Measurements from ENCODE around the gene LRCOL1.

LRCOL1 gene

DNA sequence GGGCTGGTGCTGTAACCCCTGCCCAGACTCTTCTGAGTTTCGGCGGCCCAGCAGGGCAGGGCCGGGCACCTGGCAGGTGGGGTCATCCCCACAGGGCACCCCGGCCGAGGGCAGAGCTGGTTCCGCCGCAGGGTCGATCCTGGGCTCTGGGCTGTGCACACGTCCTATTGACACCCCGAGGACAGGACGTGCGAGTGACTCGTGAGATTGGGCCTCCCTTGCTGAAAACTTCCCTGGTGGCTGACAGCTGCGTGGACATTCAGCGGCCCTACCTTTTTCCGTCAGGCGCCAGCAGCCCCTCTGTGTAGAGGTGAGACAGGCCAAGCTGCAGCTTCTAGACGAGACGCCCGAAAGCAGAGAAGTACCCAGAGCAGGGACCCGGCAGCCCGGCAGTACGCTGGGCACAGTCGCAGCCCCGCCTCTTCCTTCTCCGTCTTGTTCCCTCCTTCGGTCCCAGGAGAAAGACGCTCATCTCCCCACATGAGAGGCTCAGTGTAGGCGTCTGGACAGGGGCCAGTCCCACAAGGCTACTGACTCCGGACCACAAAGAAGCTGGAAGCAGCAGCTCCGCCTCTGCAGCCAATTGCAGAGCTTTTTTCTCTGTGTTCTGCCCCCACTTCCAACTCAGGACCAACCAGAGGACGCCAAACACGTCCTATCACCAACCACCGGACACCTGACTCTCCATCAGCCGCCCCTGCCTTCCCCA lies at the start of gene LRCOL1:
Gene LRCOL1, minus strand, starts transcription at position 532 of the 709 bp plus-strand sequence. CDS start 4,331 bp downstream, outside the sequence.
- no peak for DNase-seq

DNA sequence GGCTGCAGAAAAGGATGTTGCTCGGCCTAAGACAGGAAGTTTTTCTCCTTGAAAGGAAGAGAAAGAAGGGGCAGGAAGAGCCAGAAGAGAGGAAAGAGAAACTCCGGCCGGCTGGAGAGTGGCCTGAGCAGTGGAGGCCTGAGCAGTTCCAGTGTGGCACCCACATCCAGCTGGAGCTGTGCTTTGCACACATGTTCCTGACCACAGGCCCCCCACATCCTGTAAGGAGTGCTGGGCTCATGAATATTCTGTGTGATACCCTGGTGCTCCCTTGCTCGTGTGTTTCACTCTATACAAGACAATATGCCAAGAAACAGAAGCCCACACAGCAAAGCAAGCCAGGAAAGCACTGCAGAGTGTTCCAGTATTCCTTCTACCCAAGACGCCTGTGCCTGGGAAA lies 49.7 kb upstream of the LRCOL1 start:
- no peak for DNase-seq

- DNase-seq, result no peak
Observed at GRCh38 chr12:132659146-132659545, 48.8 kb upstream of the LRCOL1 start.

GRCh38 chr12:132658149-132658894 lies 47.9 kb upstream of the LRCOL1 start:
- DNase-seq, result no peak

DNA sequence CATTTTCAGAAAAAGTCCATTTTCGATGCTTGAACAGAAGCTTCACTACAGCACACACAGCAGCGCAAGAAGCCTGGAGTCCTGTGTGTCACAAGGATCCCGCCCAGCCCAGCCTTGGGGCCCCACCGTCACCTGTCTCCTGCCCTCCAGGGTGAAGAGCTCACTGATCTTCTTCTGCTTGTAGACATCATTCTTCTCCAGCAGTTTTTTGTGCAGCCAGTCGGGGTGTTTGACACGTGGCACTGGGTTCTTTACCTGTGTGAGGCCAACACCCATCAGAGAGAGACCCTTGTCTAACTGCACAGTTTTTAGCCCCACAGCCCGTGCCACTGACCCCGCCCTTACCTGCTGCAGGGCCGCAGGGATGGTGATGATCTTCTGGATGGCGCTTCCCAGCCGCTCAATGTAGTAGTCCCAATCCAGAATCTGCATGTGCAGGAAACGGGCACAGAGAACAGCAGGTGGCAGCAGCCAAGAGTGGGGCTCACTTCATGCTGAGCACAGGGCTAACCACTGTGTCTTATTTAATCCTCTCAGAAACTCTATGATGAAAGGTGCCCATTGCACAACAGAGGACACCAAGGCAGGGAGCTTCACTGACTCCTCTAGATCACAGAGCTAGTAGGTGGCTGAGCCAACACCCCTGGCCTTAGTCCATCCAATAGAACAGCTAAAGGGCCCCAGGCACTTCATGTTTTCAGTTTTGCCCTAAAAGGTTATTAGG lies 46.8 kb upstream of the LRCOL1 start:
- no peak for DNase-seq

DNA sequence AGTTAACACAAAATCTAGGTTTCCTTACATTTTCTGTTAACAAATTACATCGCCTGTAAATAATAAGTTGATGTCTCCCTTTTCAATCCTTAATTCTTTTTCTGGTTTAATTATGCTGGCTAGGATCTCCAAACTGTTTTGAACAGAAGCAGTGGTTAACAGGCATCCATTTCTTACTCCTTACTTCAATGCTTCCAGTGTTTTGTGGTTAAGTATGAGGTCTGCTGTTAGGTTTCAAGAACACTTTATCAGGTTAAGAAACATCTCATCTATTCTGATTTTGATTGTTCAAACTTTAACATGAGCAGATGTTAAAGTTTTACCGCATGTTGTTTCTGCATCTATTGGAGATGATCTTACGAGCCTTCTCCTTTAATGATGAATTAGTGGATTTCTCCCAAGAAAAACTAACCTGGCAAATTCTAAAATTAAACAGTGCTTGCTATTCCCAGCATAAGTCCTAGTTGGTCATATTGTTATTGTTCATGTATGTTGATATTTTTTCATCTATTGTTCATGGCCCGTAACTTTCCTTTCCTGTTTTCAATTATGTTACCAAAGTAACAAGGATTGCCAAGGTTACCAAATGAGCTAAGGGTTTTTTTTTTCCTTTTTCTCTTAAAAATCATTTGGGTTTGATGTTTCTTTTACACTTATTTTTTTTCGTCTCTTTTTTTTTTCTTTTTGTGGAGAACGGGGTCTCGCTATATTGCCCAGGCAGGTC lies 43.3 kb upstream of the LRCOL1 start:
- DNase-seq, result no peak

- DNase-seq, result no peak
Observed at GRCh38 chr12:132651444-132652100, 41.2 kb upstream of the LRCOL1 start.

- DNase-seq, result no peak
Observed at GRCh38 chr12:132649226-132649945, 39.0 kb upstream of the LRCOL1 start.

DNA sequence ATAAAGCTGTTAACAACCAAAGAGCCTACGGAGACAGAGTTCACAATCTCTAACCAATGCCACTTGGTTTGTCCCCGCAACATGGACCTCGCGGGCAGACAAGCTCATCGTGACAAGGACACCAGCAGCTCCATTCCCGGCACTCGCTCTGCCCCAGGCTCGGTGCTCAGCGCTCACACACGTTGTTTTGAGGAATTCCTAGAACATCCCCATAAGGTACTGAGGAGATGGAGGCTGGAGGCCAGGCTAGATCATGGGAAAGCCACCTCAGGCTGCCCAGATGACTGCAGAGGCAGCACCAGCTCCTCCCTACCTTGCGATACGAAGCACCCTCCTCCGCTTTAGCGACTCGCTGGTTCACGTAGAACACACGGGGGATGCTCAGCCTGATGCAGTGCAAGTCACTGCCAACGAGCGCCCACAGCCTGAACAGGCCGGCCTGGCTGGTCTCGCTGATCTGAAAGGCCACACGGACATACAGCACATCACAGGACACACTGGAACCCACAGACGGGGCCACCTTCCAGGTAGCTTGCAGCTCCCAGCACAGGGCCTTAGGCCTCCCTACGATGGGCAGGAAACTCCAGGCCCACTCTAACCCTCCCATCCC lies 38.3 kb upstream of the LRCOL1 start:
- no peak for DNase-seq

DNA sequence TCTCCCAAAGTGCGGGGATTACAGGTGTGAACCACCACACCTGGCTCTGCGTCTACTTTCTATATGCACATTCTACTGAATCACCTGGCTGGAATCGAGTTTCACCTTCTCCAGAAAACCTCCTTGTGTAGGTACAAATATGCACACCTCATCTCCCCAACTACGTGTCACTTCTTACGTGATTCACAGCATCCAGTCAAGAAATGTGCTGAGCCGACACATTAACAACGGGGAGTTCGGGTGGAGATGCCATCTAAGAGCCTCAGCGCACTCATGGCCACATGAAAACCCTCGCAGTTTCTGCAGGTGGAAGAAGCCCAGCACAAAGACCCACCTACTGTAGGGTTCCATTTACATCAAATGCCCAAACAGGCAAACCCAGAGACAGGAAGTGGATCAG lies 37.5 kb upstream of the LRCOL1 start:
- DNase-seq, result no peak

GRCh38 chr12:132646850-132647249 lies 36.5 kb upstream of the LRCOL1 start:
- DNase-seq, result no peak

GRCh38 chr12:132642846-132643835 lies 32.8 kb upstream of the LRCOL1 start:
- DNase-seq, result no peak

DNA sequence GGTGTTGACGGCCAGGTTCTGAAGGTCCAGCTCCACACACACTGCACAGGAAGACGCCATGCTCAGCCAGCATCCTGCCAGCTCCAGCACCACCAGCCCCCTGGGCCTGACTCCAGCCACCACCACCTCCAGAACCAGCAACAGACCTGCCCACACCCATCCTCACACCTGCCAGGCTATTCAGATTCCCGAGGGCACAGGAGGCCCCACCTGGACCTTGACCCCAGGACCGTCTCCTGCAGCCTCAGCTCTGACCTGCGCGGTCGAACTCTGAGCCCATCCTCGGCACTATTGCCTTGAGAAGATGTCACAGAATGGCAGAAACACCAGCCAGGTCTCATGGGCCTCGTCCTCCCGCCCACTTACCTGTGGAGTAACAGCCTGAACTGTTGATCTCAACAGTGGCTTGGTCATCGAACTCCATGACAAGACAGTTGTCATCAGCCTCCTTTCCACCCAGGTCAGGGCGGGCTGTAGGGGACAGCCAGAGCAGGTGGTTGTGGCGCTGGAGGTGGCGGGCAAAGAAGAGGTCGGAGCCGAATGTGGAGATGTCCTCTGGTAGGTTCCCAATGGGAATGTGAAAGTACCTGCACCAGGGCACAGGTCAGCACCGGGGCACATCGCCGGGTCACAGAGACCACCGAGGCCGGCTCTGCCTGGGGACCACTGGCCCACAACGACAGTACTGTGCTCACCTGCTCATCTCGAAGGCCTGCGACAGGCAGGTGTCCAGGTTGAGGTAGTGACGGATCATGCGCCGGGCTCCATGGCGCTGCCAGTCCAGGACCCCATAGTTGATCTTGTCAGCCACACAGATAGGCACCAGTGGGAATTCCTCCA lies 31.6 kb upstream of the LRCOL1 start:
- DNase-seq, result no peak

- no peak for DNase-seq
Observed at GRCh38 chr12:132640936-132641335, 30.6 kb upstream of the LRCOL1 start.

DNA sequence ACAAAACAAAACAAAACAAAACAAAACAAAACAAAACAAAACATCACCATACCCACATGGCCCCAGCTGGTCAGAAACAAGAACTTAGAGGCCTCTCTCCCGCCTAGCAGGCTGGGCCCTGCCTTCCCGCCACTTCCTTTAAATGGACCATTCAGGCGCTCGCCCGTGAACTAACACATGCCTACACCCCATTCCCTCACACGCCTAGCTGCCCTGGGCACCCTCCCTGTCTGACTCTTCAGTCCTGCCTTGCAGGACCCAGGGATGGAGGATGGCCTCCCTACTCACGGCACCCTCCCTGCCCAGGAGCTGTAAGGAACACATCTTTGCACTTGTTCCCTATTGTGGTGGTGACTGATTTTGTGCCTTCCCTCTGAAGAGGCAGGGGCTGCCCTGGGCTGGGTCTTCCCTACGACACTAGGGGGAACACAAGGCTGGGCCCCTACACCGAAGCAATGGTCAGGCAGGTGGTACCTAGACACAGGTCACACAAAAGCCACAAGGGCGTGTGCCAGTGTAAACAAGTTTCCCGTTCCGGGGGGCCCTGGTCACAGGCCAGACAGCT lies 29.7 kb upstream of the LRCOL1 start:
- no peak for DNase-seq

- no peak for DNase-seq
Observed at GRCh38 chr12:132638541-132639408, 28.4 kb upstream of the LRCOL1 start.

GRCh38 chr12:132637811-132638210 lies 27.4 kb upstream of the LRCOL1 start:
- DNase-seq, result no peak
